NCI-H82 treated with DMSO at 0.1 percent for 48 hours (cell line): ENCODE results near the gene ASIC2.

ENCODE experiments used
- DNase-seq: peaks from one replicate; lab custom pipeline; 2025; ENCODE audit not compliant: unreplicated experiment; lab: John Stamatoyannopoulos, UW

Gene ASIC2

GRCh38 chr17:33205552-33205951 lies 87.5 kb downstream of the ASIC2 start:
- DNase-seq, result no peak

DNA sequence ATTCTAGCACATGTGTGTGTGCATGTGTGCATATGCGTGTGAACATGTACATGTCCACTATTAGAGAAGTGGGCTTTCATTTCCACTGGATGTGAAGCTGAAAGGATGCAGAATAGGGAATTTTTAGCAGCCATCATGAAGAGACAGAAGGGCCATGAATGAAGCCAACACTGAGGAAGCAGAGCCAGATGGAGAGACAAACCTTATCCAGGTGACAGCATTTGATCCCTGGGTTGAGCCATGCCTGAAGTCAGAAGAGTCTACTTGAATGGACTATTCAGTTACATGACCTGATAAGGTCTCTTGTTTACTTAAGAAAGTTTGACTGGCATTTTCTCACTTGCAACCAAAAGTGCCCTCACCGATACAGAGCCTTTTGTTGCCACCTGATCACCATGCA lies 88.4 kb downstream of the ASIC2 start:
- DNase-seq, result no peak

- DNase-seq, result no peak
Measured at GRCh38 chr17:33204156-33204555, 88.9 kb downstream of the ASIC2 start.

- no peak for DNase-seq
Measured at GRCh38 chr17:33202796-33203495, 90.1 kb downstream of the ASIC2 start.

- DNase-seq, result no peak
Measured at GRCh38 chr17:33202021-33202420, 91.1 kb downstream of the ASIC2 start.

- no peak for DNase-seq
Measured at GRCh38 chr17:33201283-33201682, 91.8 kb downstream of the ASIC2 start.

- no peak for DNase-seq
Measured at GRCh38 chr17:33200587-33200986, 92.5 kb downstream of the ASIC2 start.

GRCh38 chr17:33199571-33200510 lies 93.3 kb downstream of the ASIC2 start:
- no peak for DNase-seq

DNA sequence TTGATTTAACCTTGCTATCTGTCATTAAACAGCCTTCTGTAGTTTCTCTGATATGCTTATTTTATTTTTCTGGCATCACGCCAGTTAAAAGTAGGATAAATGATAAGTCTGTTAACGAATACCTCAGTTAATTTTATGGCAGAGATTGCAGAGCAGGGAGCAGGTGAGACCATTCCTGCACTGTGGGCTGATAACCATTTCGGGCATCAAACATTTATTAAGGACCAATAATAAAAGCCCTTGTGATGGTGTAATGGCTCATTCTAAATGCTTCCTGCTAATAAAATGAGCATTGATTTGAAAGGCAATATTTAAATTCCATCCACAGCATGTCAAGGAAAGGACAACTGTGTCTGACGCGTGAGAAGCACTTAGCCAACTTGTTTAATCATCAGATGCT lies 94.1 kb downstream of the ASIC2 start:
- no peak for DNase-seq

- no peak for DNase-seq
Measured at GRCh38 chr17:33197342-33197741, 95.8 kb downstream of the ASIC2 start.

GRCh38 chr17:33196883-33197282 lies 96.2 kb downstream of the ASIC2 start:
- no peak for DNase-seq

- DNase-seq, result no peak
Measured at GRCh38 chr17:33192951-33193911, 99.9 kb downstream of the ASIC2 start.

- no peak for DNase-seq
Measured at GRCh38 chr17:33183487-33184026, 109.5 kb downstream of the ASIC2 start.

- DNase-seq, result no peak
Measured at GRCh38 chr17:33179151-33179550, 113.9 kb downstream of the ASIC2 start.

DNA sequence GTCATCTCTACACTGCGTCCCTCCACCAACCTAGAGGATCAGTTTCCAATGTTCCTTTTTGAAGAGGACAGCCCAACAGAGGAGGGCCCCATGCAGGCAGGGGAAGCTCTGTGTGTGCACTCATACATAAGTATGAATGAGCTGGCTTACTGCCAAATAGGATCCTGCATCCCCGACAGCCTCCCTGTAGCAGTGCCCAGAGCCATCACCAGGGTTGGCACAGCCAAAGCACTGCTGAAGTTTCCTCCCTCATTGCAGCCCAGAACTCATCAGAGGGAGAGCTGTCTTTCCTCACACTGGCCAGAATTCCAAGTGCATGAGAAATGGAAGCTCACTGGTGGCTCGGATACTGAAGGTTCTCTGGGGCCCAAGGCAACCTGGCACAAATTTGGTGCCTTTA lies 114.4 kb downstream of the ASIC2 start:
- no peak for DNase-seq

- no peak for DNase-seq
Measured at GRCh38 chr17:33175562-33175961, 117.5 kb downstream of the ASIC2 start.

DNA sequence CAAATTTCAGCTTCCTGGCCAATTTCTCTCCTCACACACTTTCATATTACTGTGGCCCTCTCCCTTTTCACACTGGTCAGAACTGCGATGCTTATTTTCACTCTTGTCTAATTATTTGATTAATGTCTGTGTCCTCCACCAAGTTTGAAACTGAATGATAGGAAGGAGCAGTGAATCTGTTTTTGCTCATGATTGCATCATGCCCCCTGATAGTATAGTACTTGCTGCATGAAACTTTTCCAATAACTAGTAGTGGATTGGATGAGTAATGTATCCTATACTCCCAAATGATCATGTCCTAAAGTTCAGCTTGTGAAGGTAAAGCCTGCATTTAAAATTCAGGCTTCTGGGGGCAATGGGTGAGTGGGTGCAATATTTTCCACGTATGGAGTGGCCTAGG lies 121.2 kb downstream of the ASIC2 start:
- no peak for DNase-seq

- no peak for DNase-seq
Measured at GRCh38 chr17:33169580-33170285, 123.4 kb downstream of the ASIC2 start.

GRCh38 chr17:33167736-33168135 lies 125.4 kb downstream of the ASIC2 start:
- no peak for DNase-seq

- DNase-seq, result no peak
Measured at GRCh38 chr17:33166472-33166871, 126.6 kb downstream of the ASIC2 start.
